HepG2 (cell line): ENCODE data around the gene MARK2. TPM values are rescaled to one million over a fixed set of nuclear protein-coding genes. Genes with fewer than 3 reads are reported as not detected.

ENCODE experiments used
- AHR ChIP-seq: IDR thresholded peaks from 2 replicates; pipeline ENCODE4 v1.6.1; 2018; ENCODE audit warnings: missing genetic modification reagents, missing compliant biosample characterization
- BHLHE40 ChIP-seq: IDR thresholded peaks from 2 replicates; pipeline ENCODE4 v1.6.1; 2011; ENCODE audit warnings: low read length, improper control_type of control experiment
- CBX1 ChIP-seq: IDR thresholded peaks from one replicate; pipeline ENCODE4 v1.6.1; 2016; ENCODE audit warnings: antibody characterized with exemption, low read depth
- EZH2 ChIP-seq: conservative IDR thresholded peaks from 2 replicates; pipeline ENCODE4 v1.6.1; 2012; ENCODE audit warnings: mild to moderate bottlenecking, low read depth, low read length, moderate library complexity
- FOXM1 ChIP-seq: sonication (generic); formaldehyde crosslinking; IDR thresholded peaks from 2 replicates; pipeline ENCODE4 v1.5.0; 2020; ENCODE audit warnings: missing genetic modification reagents
- IKZF4 ChIP-seq: sonication (generic); formaldehyde crosslinking; IDR thresholded peaks from 2 replicates; pipeline ENCODE4 v1.5.1; 2020; ENCODE audit warnings: borderline replicate concordance, mild to moderate bottlenecking, low read depth, missing genetic modification reagents; ENCODE audit errors: not compliant biosample characterization
- MATR3 ChIP-seq: sonication (generic); formaldehyde crosslinking; IDR thresholded peaks from 2 replicates; pipeline ENCODE4 v1.4.0; 2020; ENCODE audit warnings: missing genetic modification reagents
- MED1 ChIP-seq: sonication (generic); formaldehyde crosslinking; IDR thresholded peaks from 2 replicates; pipeline ENCODE4 v1.4.0; 2020; ENCODE audit warnings: missing genetic modification reagents
- MED13 ChIP-seq: sonication (generic); formaldehyde crosslinking; IDR thresholded peaks from 2 replicates; pipeline ENCODE4 v1.5.0; 2020; ENCODE audit warnings: missing genetic modification reagents
- NFIC ChIP-seq: IDR thresholded peaks from 2 replicates; pipeline ENCODE4 v1.6.1; 2012; ENCODE audit warnings: mild to moderate bottlenecking, low read length, inconsistent platforms
- PCBP1 ChIP-seq: fragments of 200-400 bp; formaldehyde crosslinking; IDR thresholded peaks from 2 replicates; pipeline ENCODE4 v1.6.1; 2017; ENCODE audit warnings: mild to moderate bottlenecking, low read depth, low read length, borderline replicate concordance
- RFX1 ChIP-seq: fragments of 450-650 bp; IDR thresholded peaks from 2 replicates; pipeline ENCODE4 v1.6.1; 2017
- RXRA ChIP-seq: sonication (generic); formaldehyde crosslinking; IDR thresholded peaks from 2 replicates; pipeline ENCODE4 v1.5.1; 2020; ENCODE audit warnings: missing genetic modification reagents
- SCMH1 ChIP-seq: sonication (generic); formaldehyde crosslinking; IDR thresholded peaks from 2 replicates; pipeline ENCODE4 v1.9.0; 2021; ENCODE audit warnings: missing genetic modification reagents, mild to moderate bottlenecking, borderline replicate concordance
- SIN3A ChIP-seq: IDR thresholded peaks from 2 replicates; pipeline ENCODE4 v1.6.1; 2011; ENCODE audit warnings: low read depth, mild to moderate bottlenecking, control low read depth, low read length, borderline replicate concordance
- SPEN ChIP-seq: sonication (generic); formaldehyde crosslinking; IDR thresholded peaks from 2 replicates; pipeline ENCODE4 v1.5.1; 2020; ENCODE audit warnings: low read depth, mild to moderate bottlenecking, missing genetic modification reagents
- THAP11 ChIP-seq: IDR thresholded peaks from 2 replicates; pipeline ENCODE4 v1.6.1; 2016; ENCODE audit warnings: missing biosample characterization, missing genetic modification reagents
- TOPORS ChIP-seq: sonication (generic); formaldehyde crosslinking; IDR thresholded peaks from 2 replicates; pipeline ENCODE4 v1.8.0; 2023; ENCODE audit warnings: mild to moderate bottlenecking, missing genetic modification reagents
- ZNF10 ChIP-seq: sonication (generic); formaldehyde crosslinking; IDR thresholded peaks from 2 replicates; pipeline ENCODE4 v1.4.0; 2020; ENCODE audit warnings: mild to moderate bottlenecking, low read depth, missing genetic modification reagents, borderline replicate concordance
- ZNF160 ChIP-seq: sonication (generic); formaldehyde crosslinking; IDR thresholded peaks from 2 replicates; pipeline ENCODE4 v1.8.0; 2022; ENCODE audit warnings: mild to moderate bottlenecking, inconsistent platforms, missing genetic modification reagents
- ZNF263 ChIP-seq: sonication (generic); formaldehyde crosslinking; IDR thresholded peaks from 2 replicates; pipeline ENCODE4 v1.4.0; 2020; ENCODE audit warnings: missing genetic modification reagents
- ZNF564 ChIP-seq: sonication (generic); formaldehyde crosslinking; IDR thresholded peaks from 2 replicates; pipeline ENCODE4 v1.8.1; 2023; ENCODE audit warnings: mild to moderate bottlenecking, missing genetic modification reagents
- ZSCAN30 ChIP-seq: sonication (generic); formaldehyde crosslinking; IDR thresholded peaks from 2 replicates; pipeline ENCODE4 v1.5.0; 2020; ENCODE audit warnings: mild to moderate bottlenecking, missing genetic modification reagents
- polyA plus RNA-seq, 8 experiments: library from polyadenylated mRNA; depleted of rRNA in 3 of 8; stranded (reverse) in 7 of 8; unstranded in 1 of 8; fragments of >200 nt; fragmentation: Illumina TruSeq in 4 of 8; extraction: Trizol in 4 of 8; gene quantifications; 2 replicates each; pipeline versions ENCODE4 v1.2.1 to v1.2.3, GENCODE V29; 2011 to 2016; ENCODE audit warnings: low read depth in 4 of 8, missing spikeins in 1 of 8, mixed read lengths in 1 of 8; ENCODE audit not compliant: insufficient read depth in 1 of 8
- total RNA-seq, 5 experiments: library from RNA; depleted of rRNA; stranded (reverse); fragments of >200 nt; fragmentation: Illumina TruSeq; extraction: Trizol; gene quantifications; 2 replicates each; pipeline ENCODE4 v1.2.3, GENCODE V29; 2016; ENCODE audit warnings: low read depth in 1 of 5
- TF ChIP-seq, protein P1 (sequence below): conservative IDR thresholded peaks from 2 replicates; pipeline ENCODE4 v1.6.1; 2018; ENCODE audit warnings: missing genetic modification reagents
- TF ChIP-seq, protein P2 (sequence below): sonication (generic); formaldehyde crosslinking; IDR thresholded peaks from 2 replicates; pipeline ENCODE4 v1.4.0; 2020; ENCODE audit warnings: missing genetic modification reagents
- TF ChIP-seq, protein P3 (sequence below): IDR thresholded peaks from 2 replicates; pipeline ENCODE4 v1.6.1; 2012; ENCODE audit warnings: low read depth, low read length, improper control_type of control experiment
- TF ChIP-seq, protein P4 (sequence below): sonication (generic); formaldehyde crosslinking; IDR thresholded peaks from 2 replicates; pipeline ENCODE4 v1.8.1; 2023; ENCODE audit warnings: mild to moderate bottlenecking, missing genetic modification reagents

MARK2 gene
- total and polyA plus RNA-seq, 2 of the 13 experiments (the other 11 are each of a cell fraction or from before 2014, with no cell fraction given): 13.5 to 13.9 TPM

DNA sequence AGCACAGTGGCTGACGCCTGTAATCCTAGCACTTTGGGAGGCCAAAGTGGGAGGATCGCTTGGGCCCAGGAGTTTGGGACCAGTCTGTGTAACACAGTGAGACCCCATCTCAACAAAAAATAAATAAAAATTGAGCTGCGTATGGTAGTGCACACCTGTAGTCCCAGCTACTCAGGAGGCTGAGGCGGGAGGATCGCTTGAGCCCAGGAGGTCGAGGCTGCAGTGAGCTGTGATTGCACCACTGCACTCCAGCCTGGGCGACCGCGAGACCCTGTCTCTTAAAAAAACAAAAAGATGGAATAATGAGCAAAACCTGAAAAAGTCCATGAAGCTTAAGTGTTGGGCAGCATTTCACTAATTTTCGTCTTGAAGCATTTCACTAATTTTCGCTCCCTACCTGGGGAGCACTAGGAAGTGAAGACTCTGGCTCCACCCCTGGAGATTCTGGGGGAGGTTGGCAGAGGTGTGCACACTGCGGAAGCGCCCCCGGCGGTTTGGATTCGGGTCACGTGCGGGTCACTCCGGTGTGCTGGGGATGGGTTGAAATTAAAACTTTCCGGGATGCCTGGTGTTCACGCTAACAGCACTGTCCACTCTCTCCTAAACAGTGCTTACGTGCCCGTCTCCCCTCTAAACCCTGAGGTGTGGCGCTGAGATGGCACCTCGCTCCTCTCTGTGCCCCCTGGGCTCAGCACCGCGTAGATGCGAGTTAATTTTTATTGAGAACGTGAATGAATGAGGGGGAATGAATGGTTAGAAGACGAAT lies 99.0 kb downstream of the MARK2 start (continued):
- TF ChIP-seq FOXM1 (no peak), MED1 (no peak), ZNF160 (CRISPR knock-in tag) (no peak), RXRA (CRISPR knock-in tag) (peak; percentile 15; the same call in 1 of the 2 replicates), MATR3 (CRISPR knock-in tag) (no peak), SCMH1 (CRISPR knock-in tag) (no peak), ZNF263 (peak; percentile 73), ZSCAN30 (CRISPR knock-in tag) (no peak), THAP11 (CRISPR knock-in tag) (no peak), ZNF564 (no peak; the same call in 1 of the 2 replicates), BHLHE40 (peak; percentile 63), NFIC (no peak), EZH2 (no peak), SPEN (CRISPR knock-in tag) (no peak), SIN3A (no peak), RFX1 (no peak), PCBP1 (no peak), MED13 (no peak), AHR (CRISPR knock-in tag) (no peak), CBX1 (no peak), TOPORS (CRISPR knock-in tag) (no peak), IKZF4 (peak; percentile 14), ZNF10 (CRISPR knock-in tag) (no peak)
- TF ChIP-seq, protein P1, sequence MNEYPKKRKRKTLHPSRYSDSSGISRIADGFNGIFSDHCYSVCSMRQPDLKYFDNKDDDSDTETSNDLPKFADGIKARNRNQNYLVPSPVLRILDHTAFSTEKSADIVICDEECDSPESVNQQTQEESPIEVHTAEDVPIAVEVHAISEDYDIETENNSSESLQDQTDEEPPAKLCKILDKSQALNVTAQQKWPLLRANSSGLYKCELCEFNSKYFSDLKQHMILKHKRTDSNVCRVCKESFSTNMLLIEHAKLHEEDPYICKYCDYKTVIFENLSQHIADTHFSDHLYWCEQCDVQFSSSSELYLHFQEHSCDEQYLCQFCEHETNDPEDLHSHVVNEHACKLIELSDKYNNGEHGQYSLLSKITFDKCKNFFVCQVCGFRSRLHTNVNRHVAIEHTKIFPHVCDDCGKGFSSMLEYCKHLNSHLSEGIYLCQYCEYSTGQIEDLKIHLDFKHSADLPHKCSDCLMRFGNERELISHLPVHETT (CRISPR knock-in tag): no peak
- TF ChIP-seq, protein P2, sequence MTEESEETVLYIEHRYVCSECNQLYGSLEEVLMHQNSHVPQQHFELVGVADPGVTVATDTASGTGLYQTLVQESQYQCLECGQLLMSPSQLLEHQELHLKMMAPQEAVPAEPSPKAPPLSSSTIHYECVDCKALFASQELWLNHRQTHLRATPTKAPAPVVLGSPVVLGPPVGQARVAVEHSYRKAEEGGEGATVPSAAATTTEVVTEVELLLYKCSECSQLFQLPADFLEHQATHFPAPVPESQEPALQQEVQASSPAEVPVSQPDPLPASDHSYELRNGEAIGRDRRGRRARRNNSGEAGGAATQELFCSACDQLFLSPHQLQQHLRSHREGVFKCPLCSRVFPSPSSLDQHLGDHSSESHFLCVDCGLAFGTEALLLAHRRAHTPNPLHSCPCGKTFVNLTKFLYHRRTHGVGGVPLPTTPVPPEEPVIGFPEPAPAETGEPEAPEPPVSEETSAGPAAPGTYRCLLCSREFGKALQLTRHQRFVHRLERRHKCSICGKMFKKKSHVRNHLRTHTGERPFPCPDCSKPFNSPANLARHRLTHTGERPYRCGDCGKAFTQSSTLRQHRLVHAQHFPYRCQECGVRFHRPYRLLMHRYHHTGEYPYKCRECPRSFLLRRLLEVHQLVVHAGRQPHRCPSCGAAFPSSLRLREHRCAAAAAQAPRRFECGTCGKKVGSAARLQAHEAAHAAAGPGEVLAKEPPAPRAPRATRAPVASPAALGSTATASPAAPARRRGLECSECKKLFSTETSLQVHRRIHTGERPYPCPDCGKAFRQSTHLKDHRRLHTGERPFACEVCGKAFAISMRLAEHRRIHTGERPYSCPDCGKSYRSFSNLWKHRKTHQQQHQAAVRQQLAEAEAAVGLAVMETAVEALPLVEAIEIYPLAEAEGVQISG (CRISPR knock-in tag): peak; percentile 13
- TF ChIP-seq, protein P3, sequence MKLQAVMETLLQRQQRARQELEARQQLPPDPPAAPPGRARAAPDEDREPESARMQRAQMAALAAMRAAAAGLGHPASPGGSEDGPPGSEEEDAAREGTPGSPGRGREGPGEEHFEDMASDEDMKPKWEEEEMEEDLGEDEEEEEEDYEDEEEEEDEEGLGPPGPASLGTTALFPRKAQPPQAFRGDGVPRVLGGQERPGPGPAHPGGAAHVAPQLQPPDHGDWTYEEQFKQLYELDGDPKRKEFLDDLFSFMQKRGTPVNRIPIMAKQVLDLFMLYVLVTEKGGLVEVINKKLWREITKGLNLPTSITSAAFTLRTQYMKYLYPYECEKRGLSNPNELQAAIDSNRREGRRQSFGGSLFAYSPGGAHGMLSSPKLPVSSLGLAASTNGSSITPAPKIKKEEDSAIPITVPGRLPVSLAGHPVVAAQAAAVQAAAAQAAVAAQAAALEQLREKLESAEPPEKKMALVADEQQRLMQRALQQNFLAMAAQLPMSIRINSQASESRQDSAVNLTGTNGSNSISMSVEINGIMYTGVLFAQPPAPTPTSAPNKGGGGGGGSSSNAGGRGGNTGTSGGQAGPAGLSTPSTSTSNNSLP: no peak
- TF ChIP-seq, protein P4, sequence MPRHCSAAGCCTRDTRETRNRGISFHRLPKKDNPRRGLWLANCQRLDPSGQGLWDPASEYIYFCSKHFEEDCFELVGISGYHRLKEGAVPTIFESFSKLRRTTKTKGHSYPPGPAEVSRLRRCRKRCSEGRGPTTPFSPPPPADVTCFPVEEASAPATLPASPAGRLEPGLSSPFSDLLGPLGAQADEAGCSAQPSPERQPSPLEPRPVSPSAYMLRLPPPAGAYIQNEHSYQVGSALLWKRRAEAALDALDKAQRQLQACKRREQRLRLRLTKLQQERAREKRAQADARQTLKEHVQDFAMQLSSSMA: no peak
